ENCODE data around the gene ZNF318.

- TF ChIP-seq SUPT20H (IDR thresholded peaks at IDR 0.05; ENCODE audit: borderline replicate concordance, control insufficient read depth, low read depth, low read length) = no peak
- no peak for TF ChIP-seq CTCF (IDR thresholded peaks at IDR 0.05 in 2 of 3, conservative IDR thresholded peaks at IDR 0.05 in 1 of 3; ENCODE audit: control insufficient read depth in 2 of 3, extremely low read depth in 1 of 3, insufficient read depth in 1 of 3, low read depth in 3 of 3, low read length in 3 of 3)
- no peak for TF ChIP-seq CBFB (IDR thresholded peaks at IDR 0.05; ENCODE audit: low read depth)
- no peak for TF ChIP-seq SREBF2 (IDR thresholded peaks at IDR 0.05; ENCODE audit: low read length)
- no peak for TF ChIP-seq REST (IDR thresholded peaks at IDR 0.05; ENCODE audit: low read depth, low read length)
- no peak for TF ChIP-seq TAF1 (IDR thresholded peaks at IDR 0.05; ENCODE audit: borderline replicate concordance, low read depth, low read length)
- no peak for TF ChIP-seq EZH2 (IDR thresholded peaks at IDR 0.05; ENCODE audit: borderline replicate concordance, control insufficient read depth, low read depth, low read length)
- TF ChIP-seq YY1 (IDR thresholded peaks at IDR 0.05; ENCODE audit: low read depth, low read length) = no peak
Measured at GRCh38 chr6:43416935-43417334, 47.5 kb upstream of the ZNF318 start.
